Lower lobe of right lung (tissue), 2 donors: ENCODE measurements around the gene ANKK1. TPM values are rescaled to one million over a fixed set of nuclear protein-coding genes. Genes with fewer than 3 reads are reported as not detected.

Experiments used
- ATAC-seq, 2 donors: fragments of 200-7000 bp; cut with Tn5 transposase; one replicate each; pipeline ENCODE4 v1.9.1; 2020 to 2022; ENCODE audit warnings: mild to moderate bottlenecking in 2 of 2, moderate library complexity in 2 of 2
- DNase-seq: peaks from one replicate; pipeline ENCODE4 v3.0.0-alpha.2; 2020
- H3K27ac ChIP-seq: fragments of 200-600 bp; one replicate; pipeline ENCODE4 v1.8.0; 2022
- H3K27me3 ChIP-seq: fragments of 200-600 bp; one replicate; pipeline ENCODE4 v1.8.0; 2022; ENCODE audit warnings: low read depth
- H3K36me3 ChIP-seq: fragments of 200-600 bp; one replicate; pipeline ENCODE4 v1.8.0; 2022; ENCODE audit warnings: mild to moderate bottlenecking
- H3K4me1 ChIP-seq: fragments of 200-600 bp; one replicate; pipeline ENCODE4 v1.8.0; 2022
- H3K4me3 ChIP-seq: fragments of 200-600 bp; one replicate; pipeline ENCODE4 v1.8.0; 2022; ENCODE audit warnings: mild to moderate bottlenecking
- H3K9me3 ChIP-seq: fragments of 200-600 bp; one replicate; pipeline ENCODE4 v1.8.0; 2022
- intact Hi-C: fragments of 100-400 bp; cut with DNase I; formaldehyde crosslinking; loops from one replicate; pipeline ENCODE4 v1.11.0; 2022
- total RNA-seq: library from RNA; stranded (reverse); fragmentation: NEBNext Ultra II Directional; extraction: Animal tissue kit (Norgen Biotek cat#: 25700); gene quantifications from one replicate; pipeline ENCODE4 v1.2.1, GENCODE V29; 2021
- TF ChIP-seq, protein P1 (sequence below): fragments of 200-600 bp; IDR thresholded peaks from one replicate; pipeline ENCODE4 v1.8.0; 2022; ENCODE audit warnings: antibody characterized with exemption, mild to moderate bottlenecking
- donor health status: DM: no; HTN: yes; CAD: no; lungs with severe emphysema.

ANKK1 gene
- total RNA-seq, 1 donor from 2014 or later: 0.41 TPM

DNA sequence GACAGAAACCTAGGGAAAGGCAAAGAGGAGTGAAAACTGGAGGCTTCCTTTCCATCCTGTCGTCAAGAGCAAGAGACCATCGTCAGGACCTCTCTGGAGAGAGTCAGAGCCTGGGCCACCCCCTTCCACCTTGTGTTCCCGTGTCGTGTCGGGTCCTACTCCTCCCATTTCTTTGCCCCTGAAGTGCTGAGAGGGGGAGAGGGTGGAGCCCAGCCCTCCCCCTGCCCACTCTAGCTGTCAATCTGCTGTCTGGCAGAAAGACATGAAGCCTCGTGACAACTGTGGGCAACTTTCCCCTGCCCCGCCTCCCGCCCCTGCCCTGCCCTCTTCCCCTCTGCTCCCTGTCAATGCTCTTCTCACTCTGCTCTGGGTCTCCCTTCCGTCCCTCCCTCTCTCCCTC is 20.6 kb downstream of the ANKK1 start:
- no peak for ATAC-seq
- Histone ChIP-seq H3K4me3 (no peak overlapping the region), H3K27ac (no peak overlapping the region), H3K36me3 (no peaks in the 10 kb centered on the region), H3K4me1 (no peaks in the 10 kb centered on the region), H3K27me3 (no peaks in the 10 kb centered on the region), H3K9me3 (no peaks in the 10 kb centered on the region)
- TF ChIP-seq, protein P1, sequence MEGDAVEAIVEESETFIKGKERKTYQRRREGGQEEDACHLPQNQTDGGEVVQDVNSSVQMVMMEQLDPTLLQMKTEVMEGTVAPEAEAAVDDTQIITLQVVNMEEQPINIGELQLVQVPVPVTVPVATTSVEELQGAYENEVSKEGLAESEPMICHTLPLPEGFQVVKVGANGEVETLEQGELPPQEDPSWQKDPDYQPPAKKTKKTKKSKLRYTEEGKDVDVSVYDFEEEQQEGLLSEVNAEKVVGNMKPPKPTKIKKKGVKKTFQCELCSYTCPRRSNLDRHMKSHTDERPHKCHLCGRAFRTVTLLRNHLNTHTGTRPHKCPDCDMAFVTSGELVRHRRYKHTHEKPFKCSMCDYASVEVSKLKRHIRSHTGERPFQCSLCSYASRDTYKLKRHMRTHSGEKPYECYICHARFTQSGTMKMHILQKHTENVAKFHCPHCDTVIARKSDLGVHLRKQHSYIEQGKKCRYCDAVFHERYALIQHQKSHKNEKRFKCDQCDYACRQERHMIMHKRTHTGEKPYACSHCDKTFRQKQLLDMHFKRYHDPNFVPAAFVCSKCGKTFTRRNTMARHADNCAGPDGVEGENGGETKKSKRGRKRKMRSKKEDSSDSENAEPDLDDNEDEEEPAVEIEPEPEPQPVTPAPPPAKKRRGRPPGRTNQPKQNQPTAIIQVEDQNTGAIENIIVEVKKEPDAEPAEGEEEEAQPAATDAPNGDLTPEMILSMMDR: no peak
- intact Hi-C loops: no loop called here
- DNase-seq: no peak

DNA sequence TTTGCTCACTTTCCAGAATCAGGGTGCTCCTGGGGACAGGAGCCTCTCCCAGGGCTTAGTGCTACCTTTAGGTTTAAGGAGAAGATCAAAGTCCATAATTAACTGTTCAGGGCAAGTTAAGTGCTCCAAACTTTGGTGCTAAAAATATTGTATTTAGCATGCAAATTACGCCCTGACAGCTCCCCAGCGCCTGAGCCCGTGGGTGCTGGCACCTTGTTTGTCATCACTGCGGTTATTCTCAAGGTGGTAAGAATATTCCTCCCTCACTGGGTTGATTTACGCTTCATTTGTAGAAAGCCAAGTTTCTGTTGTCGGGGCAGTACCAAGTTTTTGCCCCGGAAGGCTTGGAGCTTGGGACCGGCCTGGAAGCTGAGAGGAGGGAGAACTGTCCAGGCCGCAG is 21.3 kb downstream of the ANKK1 start:
- Histone ChIP-seq H3K27me3 (no peaks in the 10 kb centered on the region), H3K4me1 (no peaks in the 10 kb centered on the region), H3K4me3 (no peak overlapping the region), H3K36me3 (no peaks in the 10 kb centered on the region), H3K9me3 (no peaks in the 10 kb centered on the region), H3K27ac (no peak overlapping the region)
- ATAC-seq (no peak), DNase-seq (no peak)
- intact Hi-C loops: no loop called here
- TF ChIP-seq, protein P1: no peak

DNA sequence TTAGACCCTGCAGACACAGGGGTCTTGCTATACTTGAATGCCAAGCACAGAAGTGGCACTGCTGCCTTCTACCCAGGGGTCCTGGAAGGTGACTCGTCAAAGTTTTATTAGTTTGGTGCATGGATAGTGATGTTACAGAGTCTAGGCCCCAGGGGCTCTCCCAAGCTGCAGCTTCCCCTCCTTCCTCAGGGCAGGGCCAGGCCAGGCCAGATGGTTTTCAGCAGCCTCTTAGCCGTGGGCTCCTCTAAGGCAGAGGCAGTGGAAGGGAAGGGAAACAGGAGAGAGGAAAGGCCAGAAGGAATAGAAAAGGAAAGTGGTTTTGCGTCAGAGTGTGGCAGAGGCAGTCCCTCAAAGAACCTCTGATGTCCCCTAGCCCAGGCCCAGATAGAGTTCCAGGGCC is 21.9 kb downstream of the ANKK1 start:
- DNase-seq (no peak), ATAC-seq (no peak)
- no peak overlapping the region for H3K27ac ChIP-seq
- no peak overlapping the region for H3K4me3 ChIP-seq
- intact Hi-C loops: no loop called here
- TF ChIP-seq, protein P1: no peak
- no peaks in the 10 kb centered on the region for H3K27me3 ChIP-seq
- H3K9me3 ChIP-seq: no peaks in the 10 kb centered on the region
- no peaks in the 10 kb centered on the region for H3K4me1 ChIP-seq
- H3K36me3 ChIP-seq: no peaks in the 10 kb centered on the region

DNA sequence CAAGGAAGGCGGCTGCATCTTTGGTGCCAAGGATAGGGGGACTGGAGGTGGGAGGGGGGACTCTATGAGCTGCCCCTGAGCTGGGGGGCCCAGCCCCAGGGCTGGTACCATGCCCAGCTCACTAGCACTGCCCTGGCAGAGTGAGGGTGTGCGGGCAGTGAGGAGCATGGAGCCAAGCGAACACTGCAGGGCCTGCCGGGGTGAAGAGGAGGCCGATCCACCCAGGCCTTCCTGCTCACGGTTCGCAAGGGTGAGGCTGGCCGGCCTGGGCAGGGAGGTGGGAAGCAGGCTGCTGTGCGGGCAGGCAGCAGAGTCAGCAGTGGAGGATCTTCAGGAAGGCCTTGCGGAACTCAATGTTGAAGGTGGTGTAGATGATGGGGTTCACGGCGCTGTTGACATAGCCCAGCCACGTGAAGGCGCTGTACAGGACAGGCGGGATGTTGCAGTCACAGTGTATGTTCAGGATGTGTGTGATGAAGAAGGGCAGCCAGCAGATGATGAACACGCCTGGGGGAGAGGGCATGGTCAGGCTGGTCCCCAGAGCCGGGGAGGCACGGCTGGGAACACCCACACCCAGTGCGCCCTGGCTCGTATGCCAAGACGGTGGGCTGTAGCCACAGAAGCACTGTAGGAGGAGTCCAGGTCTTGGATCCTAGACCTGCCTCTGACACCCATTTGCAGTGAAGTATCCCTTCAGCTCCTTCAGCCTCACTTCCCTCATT is 23.0 kb downstream of the ANKK1 start:
- intact Hi-C loops: no loop called here
- Histone ChIP-seq H3K36me3 (no peaks in the 10 kb centered on the region), H3K27me3 (no peaks in the 10 kb centered on the region), H3K9me3 (no peaks in the 10 kb centered on the region), H3K4me3 (no peak overlapping the region), H3K4me1 (no peaks in the 10 kb centered on the region), H3K27ac (no peak overlapping the region)
- TF ChIP-seq, protein P1: no peak
- no peak for DNase-seq
- no peak for ATAC-seq

DNA sequence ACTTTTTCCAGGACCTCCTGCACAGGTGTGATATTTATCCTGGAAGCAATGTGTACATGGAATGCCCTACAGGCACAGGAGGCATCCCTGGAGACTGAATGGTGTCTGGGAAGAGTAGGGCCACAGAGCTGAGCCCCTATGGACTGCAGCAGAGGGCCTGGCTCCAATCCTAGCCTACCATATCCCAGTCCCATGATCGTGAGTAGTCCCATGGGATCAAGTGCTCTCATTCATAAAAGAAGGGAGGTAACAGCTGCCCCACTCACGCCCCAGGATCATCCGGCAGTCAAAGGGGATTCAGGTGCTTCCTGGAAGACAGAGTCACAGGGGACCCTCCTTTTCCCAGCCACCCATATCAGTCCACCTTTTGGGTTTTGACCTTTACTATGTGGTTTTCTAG is 24.0 kb downstream of the ANKK1 start:
- H3K36me3 ChIP-seq: no peaks in the 10 kb centered on the region
- ATAC-seq (no peak), DNase-seq (no peak)
- intact Hi-C loops: no loop called here
- no peaks in the 10 kb centered on the region for H3K4me1 ChIP-seq
- no peaks in the 10 kb centered on the region for H3K9me3 ChIP-seq
- no peak overlapping the region for H3K27ac ChIP-seq
- no peaks in the 10 kb centered on the region for H3K27me3 ChIP-seq
- TF ChIP-seq, protein P1: no peak
- no peak overlapping the region for H3K4me3 ChIP-seq
